Measurements from ENCODE around the gene ALDH6A1. TPM values are rescaled to one million over a fixed set of nuclear protein-coding genes. Genes with fewer than 3 reads are reported as not detected.

ALDH6A1 gene
- total RNA-seq, 2 donors from 2014 or later: 17.1 to 20.1 TPM

- Histone ChIP-seq H3K27ac (no peak overlapping the region), H3K4me3 (no peak overlapping the region), H3K36me3 (replicated peaks in 1 of 2; ENCODE audit: insufficient read depth in 1 of 2, low read depth in 2 of 2) (no peaks in the 10 kb centered on the region), H3K27me3 (no peaks in the 10 kb centered on the region), H3K9me3 (no peaks in the 10 kb centered on the region), H3K4me1 (no peaks in the 10 kb centered on the region)
- ATAC-seq: no peak
- 93 to 100% methylated on average over 1 of the region's 1 CpG for WGBS, 2 donors
- TF ChIP-seq CTCF (IDR thresholded peaks at IDR 0.05) (no peak), POLR2A (IDR thresholded peaks at IDR 0.05) (no peak)
- DNase-seq: no peak
- intact Hi-C loops (cut with DNase I): no loop called here
Measured at GRCh38 chr14:74109369-74109768, 25.1 kb upstream of the ALDH6A1 start.

DNA sequence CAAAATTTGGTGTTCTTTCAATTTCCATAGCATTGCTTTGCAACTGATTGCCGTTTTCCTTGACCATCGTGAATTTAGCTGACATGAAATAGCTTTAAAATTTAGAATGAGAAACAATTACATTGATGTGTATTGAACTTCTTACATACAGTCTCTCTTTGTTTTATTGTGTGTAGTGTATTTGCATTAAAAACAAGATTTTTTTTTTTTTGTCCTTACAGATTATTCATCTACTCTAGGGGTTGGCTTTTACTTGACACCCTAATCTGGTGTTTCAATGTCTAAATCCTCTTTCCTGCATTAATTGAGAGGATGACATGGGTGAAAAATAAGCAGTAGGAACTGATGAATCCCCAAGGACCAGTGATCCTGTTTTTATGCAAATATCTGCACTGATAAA is 21.1 kb upstream of the ALDH6A1 start:
- TF ChIP-seq POLR2A (IDR thresholded peaks at IDR 0.05) (no peak), CTCF (IDR thresholded peaks at IDR 0.05) (no peak)
- 87 to 97% methylated on average over 2 of the region's 2 CpGs for WGBS, 2 donors
- ATAC-seq (no peak), DNase-seq (no peak)
- Histone ChIP-seq H3K4me3 (no peak overlapping the region), H3K27ac (no peak overlapping the region), H3K36me3 (replicated peaks in 1 of 2; ENCODE audit: insufficient read depth in 1 of 2, low read depth in 2 of 2) (peaks cover 0 to 2% of the 10 kb centered on the region in 2 donors), H3K9me3 (no peaks in the 10 kb centered on the region), H3K27me3 (no peaks in the 10 kb centered on the region), H3K4me1 (no peaks in the 10 kb centered on the region)
- intact Hi-C loops (cut with DNase I): no loop called here

GRCh38 chr14:74089251-74090020 is 5.2 kb upstream of the ALDH6A1 start:
- Histone ChIP-seq H3K4me3 (no peak overlapping the region), H3K36me3 (replicated peaks in 1 of 2; ENCODE audit: insufficient read depth in 1 of 2, low read depth in 2 of 2) (peaks cover 0 to 1% of the 10 kb centered on the region in 2 donors), H3K27me3 (no peaks in the 10 kb centered on the region), H3K27ac (no peak overlapping the region), H3K4me1 (peaks cover 13% of the 10 kb centered on the region), H3K9me3 (no peaks in the 10 kb centered on the region)
- TF ChIP-seq POLR2A (IDR thresholded peaks at IDR 0.05) (no peak), CTCF (IDR thresholded peaks at IDR 0.05) (no peak)
- 83 to 89% methylated on average over 8 of the region's 8 CpGs for WGBS, 2 donors
- ATAC-seq (no peak), DNase-seq (no peak)
- intact Hi-C loops (cut with DNase I): no loop called here

DNA sequence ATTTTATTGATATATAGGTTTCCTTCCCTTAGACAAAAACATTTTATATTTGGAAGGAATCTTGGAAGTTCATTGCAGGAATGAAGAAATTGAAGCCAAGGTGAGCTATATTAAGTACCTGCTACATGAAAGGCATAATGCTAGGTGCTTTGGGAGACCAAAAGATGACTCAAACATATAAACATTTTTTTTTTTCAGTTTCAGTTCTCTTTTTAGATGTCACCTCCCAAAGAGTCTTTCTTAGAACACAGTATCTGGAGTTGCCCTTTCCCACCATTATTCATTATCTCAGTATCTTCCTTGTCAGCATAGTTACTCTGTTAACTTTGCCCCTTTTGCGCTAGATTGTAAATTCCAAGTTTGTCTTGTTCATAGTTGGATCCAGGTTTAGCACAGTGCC is 1.6 kb upstream of the ALDH6A1 start:
- H3K27ac ChIP-seq: no peak overlapping the region
- DNase-seq (no peak), ATAC-seq (no peak)
- peaks cover 42% of the 10 kb centered on the region for H3K4me1 ChIP-seq
- WGBS, 2 donors: 79 to 86% methylated on average over 1 of the region's 1 CpG
- H3K9me3 ChIP-seq: no peaks in the 10 kb centered on the region
- H3K36me3 ChIP-seq (replicated peaks in 1 of 2; ENCODE audit: insufficient read depth in 1 of 2, low read depth in 2 of 2): no peaks in the 10 kb centered on the region
- H3K4me3 ChIP-seq: peak overlapping the region; percentile 46 to 93
- intact Hi-C loops (cut with DNase I): no loop called here
- H3K27me3 ChIP-seq: no peaks in the 10 kb centered on the region
- TF ChIP-seq CTCF (IDR thresholded peaks at IDR 0.05): no peak
- no peak for TF ChIP-seq POLR2A (IDR thresholded peaks at IDR 0.05)
